ENCODE measurements around the gene FBLN2. TPM values are rescaled to one million over a fixed set of nuclear protein-coding genes. Genes with fewer than 3 reads are reported as not detected.
"Not testable (repeated sequence)": the region's sequence is repeated elsewhere in the genome, so short reads cannot be mapped to it uniquely, and the experiment has no call there.

The FBLN2 gene
- total and polyA plus RNA-seq, 7 donors = 12.8 to 59.4 (median 24.9) TPM

DNA sequence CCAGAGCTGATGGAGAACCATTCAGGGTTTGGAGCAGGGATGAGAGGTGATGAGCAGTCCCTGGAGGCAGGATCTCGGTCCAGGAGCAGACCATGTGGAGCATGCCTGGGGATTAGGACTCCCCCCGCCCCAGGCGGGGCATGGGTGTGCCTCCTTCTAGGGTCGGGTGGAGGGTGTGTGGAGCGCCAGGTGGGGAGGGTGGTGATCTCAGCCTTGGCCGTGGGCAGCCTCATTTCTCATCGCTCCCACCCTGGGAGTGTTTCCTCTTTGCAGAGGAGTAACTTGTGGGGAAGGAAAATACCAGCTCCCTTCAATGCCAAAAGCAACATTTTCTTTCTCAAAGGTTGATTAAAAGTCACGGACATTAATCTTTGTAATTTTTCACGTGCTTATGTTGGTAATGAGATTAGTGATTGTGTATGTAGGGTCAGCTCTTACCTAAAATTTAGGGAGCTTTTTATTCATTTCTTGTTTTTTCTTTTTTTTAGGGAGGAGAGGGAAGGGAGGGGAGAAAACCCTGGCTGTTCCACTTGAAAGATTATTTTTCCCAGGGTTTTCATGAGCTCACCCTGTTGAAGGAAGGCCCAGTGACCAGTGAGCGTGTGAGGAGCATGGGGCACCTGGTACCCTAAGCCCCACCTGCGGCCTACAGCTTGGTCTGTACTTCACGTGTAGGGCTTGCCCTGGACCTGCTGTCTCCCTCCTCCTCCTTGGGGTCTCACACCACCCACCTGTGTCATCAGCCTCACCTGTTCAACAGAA is 11.0 kb downstream of the FBLN2 start:
- DNase-seq (peak; percentile 53 to 62), ATAC-seq (peak in 1 of 4 donors; percentile 27)
- WGBS, 3 donors = 55 to 60% (median 57%) methylated on average over 12 of the region's 12 CpGs
- H3K4me1 ChIP-seq = no peaks in the 10 kb centered on the region
- TF ChIP-seq, protein P1, sequence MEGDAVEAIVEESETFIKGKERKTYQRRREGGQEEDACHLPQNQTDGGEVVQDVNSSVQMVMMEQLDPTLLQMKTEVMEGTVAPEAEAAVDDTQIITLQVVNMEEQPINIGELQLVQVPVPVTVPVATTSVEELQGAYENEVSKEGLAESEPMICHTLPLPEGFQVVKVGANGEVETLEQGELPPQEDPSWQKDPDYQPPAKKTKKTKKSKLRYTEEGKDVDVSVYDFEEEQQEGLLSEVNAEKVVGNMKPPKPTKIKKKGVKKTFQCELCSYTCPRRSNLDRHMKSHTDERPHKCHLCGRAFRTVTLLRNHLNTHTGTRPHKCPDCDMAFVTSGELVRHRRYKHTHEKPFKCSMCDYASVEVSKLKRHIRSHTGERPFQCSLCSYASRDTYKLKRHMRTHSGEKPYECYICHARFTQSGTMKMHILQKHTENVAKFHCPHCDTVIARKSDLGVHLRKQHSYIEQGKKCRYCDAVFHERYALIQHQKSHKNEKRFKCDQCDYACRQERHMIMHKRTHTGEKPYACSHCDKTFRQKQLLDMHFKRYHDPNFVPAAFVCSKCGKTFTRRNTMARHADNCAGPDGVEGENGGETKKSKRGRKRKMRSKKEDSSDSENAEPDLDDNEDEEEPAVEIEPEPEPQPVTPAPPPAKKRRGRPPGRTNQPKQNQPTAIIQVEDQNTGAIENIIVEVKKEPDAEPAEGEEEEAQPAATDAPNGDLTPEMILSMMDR (IDR thresholded peaks at IDR 0.05) = no peak
- H3K36me3 ChIP-seq (ENCODE audit: insufficient read depth in 1 of 2, low read depth in 1 of 2) = no peaks in the 10 kb centered on the region
- no peak overlapping the region for H3K4me3 ChIP-seq
- peaks cover 0 to 2% (median 0%) of the 10 kb centered on the region in 3 donors for H3K27me3 ChIP-seq (ENCODE audit: insufficient read depth in 3 of 3, low read length in 2 of 3)
- H3K27ac ChIP-seq = no peak overlapping the region
- no peaks in the 10 kb centered on the region for H3K9me3 ChIP-seq
- intact Hi-C loops (cut with DNase I) = no loop called here

DNA sequence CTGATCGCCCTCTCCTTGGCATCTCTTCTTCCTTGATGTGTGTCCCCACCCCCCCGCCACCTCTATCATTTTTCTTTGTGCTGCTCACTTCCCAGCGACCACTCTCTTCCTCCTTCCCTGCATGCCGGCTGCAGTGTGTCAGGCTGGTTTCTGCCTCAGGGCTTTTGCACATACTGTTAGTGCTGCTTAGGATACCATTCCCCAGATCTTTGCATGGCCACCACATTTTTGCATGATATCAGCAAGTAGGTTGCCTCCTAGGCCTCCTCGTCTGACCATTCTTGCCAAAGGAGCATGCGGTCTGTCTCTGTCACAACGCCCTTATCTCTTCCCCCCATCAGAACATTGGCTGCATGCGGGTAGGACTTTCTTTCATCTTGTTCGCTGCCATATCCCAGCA is 12.5 kb downstream of the FBLN2 start:
- intact Hi-C loops (cut with DNase I) = no loop called here
- H3K4me1 ChIP-seq = no peaks in the 10 kb centered on the region
- no peak for ATAC-seq
- no peak overlapping the region for H3K4me3 ChIP-seq
- TF ChIP-seq, protein P1 (IDR thresholded peaks at IDR 0.05) = no peak
- peaks cover 0 to 2% (median 0%) of the 10 kb centered on the region in 3 donors for H3K27me3 ChIP-seq (ENCODE audit: insufficient read depth in 3 of 3, low read length in 2 of 3)
- peak in 1 of 2 donors; percentile 27 for DNase-seq
- no peaks in the 10 kb centered on the region for H3K9me3 ChIP-seq
- H3K27ac ChIP-seq = no peak overlapping the region
- 65 to 84% (median 81%) methylated on average over 9 of the region's 9 CpGs for WGBS, 3 donors
- no peaks in the 10 kb centered on the region for H3K36me3 ChIP-seq (ENCODE audit: insufficient read depth in 1 of 2, low read depth in 1 of 2)

DNA sequence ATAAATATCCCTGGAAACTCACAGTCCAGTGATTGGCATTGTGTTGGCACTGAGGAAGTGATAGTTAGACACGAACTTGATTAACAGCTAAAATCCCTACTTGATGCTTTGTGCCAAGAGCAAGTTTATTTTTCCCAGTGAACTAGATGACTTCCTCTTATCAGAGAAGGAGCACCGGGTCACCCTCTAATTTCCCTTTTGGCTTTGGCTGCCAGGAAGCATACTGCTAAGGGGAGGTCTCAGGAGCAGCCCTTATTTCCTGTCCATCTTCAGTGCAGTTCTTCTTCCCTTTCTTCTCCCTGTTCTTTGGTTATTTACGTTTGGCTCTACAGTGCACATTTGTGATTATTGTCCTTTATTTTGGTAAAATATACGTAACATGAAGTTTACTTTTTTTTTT is 13.0 kb downstream of the FBLN2 start:
- TF ChIP-seq, protein P1 (IDR thresholded peaks at IDR 0.05) = no peak
- Histone ChIP-seq H3K27ac (no peak overlapping the region), H3K9me3 (no peaks in the 10 kb centered on the region), H3K4me3 (no peak overlapping the region), H3K4me1 (no peaks in the 10 kb centered on the region), H3K27me3 (ENCODE audit: insufficient read depth in 3 of 3, low read length in 2 of 3) (peaks cover 0 to 2% (median 0%) of the 10 kb centered on the region in 3 donors), H3K36me3 (ENCODE audit: insufficient read depth in 1 of 2, low read depth in 1 of 2) (no peaks in the 10 kb centered on the region)
- WGBS, 3 donors = 56 to 64% (median 60%) methylated on average over 4 of the region's 4 CpGs
- intact Hi-C loops (cut with DNase I) = no loop called here
- no peak for ATAC-seq
- peak in 1 of 2 donors; percentile 8 for DNase-seq

DNA sequence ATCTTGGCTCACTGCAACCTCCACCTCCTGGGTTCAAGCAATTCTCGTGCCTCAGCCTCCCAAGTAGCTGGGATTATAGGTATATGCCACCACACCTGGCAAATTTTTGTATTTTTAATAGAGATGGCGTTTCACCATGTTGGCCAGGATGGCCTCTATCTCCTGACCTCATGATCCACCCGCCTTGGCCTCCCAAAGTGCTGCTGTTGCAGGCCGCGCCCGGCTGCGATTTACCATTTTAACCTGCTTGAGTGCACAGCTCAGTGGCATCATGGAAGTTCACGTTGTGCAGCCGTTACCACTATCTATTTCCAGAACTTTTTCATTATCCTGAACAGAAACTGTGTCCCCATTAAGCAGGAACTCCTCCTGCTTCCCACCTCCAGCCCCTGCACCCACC is 13.5 kb downstream of the FBLN2 start:
- H3K27me3 ChIP-seq (ENCODE audit: insufficient read depth in 3 of 3, low read length in 2 of 3); H3K4me3 ChIP-seq; intact Hi-C loops (cut with DNase I); ATAC-seq; H3K27ac ChIP-seq; H3K4me1 ChIP-seq; H3K36me3 ChIP-seq (ENCODE audit: insufficient read depth in 1 of 2, low read depth in 1 of 2); H3K9me3 ChIP-seq: not testable (repeated sequence)
- WGBS, 3 donors = 85 to 89% (median 87%) methylated on average over 9 of the region's 9 CpGs
- peak in 1 of 2 donors; percentile 41 for DNase-seq

DNA sequence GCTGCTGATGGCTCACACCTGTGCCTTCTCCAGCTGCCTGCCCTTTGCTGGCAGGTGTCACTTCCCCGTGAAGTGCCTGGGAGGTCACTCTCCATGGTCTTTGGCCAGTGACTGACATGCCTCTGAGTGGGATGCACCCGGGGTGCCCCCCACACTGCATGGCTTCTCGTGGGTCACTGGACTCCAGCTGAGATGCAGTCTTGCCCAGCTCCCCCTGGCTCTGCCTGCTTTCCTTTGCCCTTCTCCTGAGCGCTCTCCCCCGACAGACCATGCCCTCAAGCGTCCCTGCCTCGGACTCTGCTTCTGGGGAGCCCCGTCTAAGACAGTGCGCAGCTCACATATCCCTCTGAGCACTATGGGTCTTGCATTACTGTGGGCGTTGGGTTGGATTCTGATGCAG is 14.4 kb downstream of the FBLN2 start:
- WGBS, 3 donors = 87 to 94% (median 91%) methylated on average over 10 of the region's 10 CpGs
- no peaks in the 10 kb centered on the region for H3K4me1 ChIP-seq
- no peak overlapping the region for H3K27ac ChIP-seq
- TF ChIP-seq, protein P1 (IDR thresholded peaks at IDR 0.05) = no peak
- H3K27me3 ChIP-seq (ENCODE audit: insufficient read depth in 3 of 3, low read length in 2 of 3) = peaks cover 0 to 3% (median 2%) of the 10 kb centered on the region in 3 donors
- no peak for ATAC-seq
- no peaks in the 10 kb centered on the region for H3K36me3 ChIP-seq (ENCODE audit: insufficient read depth in 1 of 2, low read depth in 1 of 2)
- no peak overlapping the region for H3K4me3 ChIP-seq
- intact Hi-C loops (cut with DNase I) = no loop called here
- peak in 1 of 2 donors; percentile 35 for DNase-seq
- no peaks in the 10 kb centered on the region for H3K9me3 ChIP-seq
